Lower leg skin (tissue), 3 donors: ENCODE results near the gene NEURL1.

Experiments used
- CTCF ChIP-seq, 3 donors: fragments of 450-650 bp; IDR thresholded peaks; one replicate each; pipeline ENCODE4 v1.5.1; 2016; ENCODE audit warnings: antibody characterized with exemption in 3 of 3, mild to moderate bottlenecking in 3 of 3, moderate library complexity in 2 of 3
- POLR2A ChIP-seq, 2 donors: fragments of 450-650 bp; IDR thresholded peaks; one replicate each; pipeline ENCODE4 v1.6.1; 2016 to 2017; ENCODE audit warnings: antibody characterized with exemption in 2 of 2, mild to moderate bottlenecking in 1 of 2, moderate library complexity in 1 of 2

- TF ChIP-seq POLR2A (IDR thresholded peaks at IDR 0.05) (no peak), CTCF (IDR thresholded peaks at IDR 0.05) (no peak)
Observed at GRCh38 chr10:103610921-103611511, 117.5 kb downstream of the NEURL1 start.
